Measurements from ENCODE around the gene BICDL1. TPM values are rescaled to one million over a fixed set of nuclear protein-coding genes. Genes with fewer than 3 reads are reported as not detected.

Gene BICDL1
- total RNA-seq, 1 donor: 0.27 TPM

GRCh38 chr12:120076651-120077050 is 87.6 kb downstream of the BICDL1 start:
- DNase-seq (ENCODE audit: low read depth in 2 of 3, low spot score in 2 of 3): no peak

- DNase-seq (ENCODE audit: low read depth in 2 of 3, low spot score in 2 of 3): no peak
Observed at GRCh38 chr12:120077260-120077659, 88.2 kb downstream of the BICDL1 start.

- DNase-seq (ENCODE audit: low read depth in 2 of 3, low spot score in 2 of 3): peak in 2 of 3 donors; percentile 22 to 48
Observed at GRCh38 chr12:120078868-120079267, 89.8 kb downstream of the BICDL1 start.

- no peak for DNase-seq (ENCODE audit: low read depth in 2 of 3, low spot score in 2 of 3)
Observed at GRCh38 chr12:120079411-120080400, 90.7 kb downstream of the BICDL1 start.

- DNase-seq (ENCODE audit: low read depth in 2 of 3, low spot score in 2 of 3): no peak
Observed at GRCh38 chr12:120081641-120082040, 92.6 kb downstream of the BICDL1 start.

- DNase-seq (ENCODE audit: low read depth in 2 of 3, low spot score in 2 of 3): no peak
Observed at GRCh38 chr12:120085920-120086645, 97.0 kb downstream of the BICDL1 start.

GRCh38 chr12:120086801-120087621 is 98.0 kb downstream of the BICDL1 start:
- peak; percentile 98 to 99 (median 99) for DNase-seq (ENCODE audit: low read depth in 2 of 3, low spot score in 2 of 3)

- DNase-seq (ENCODE audit: low read depth in 2 of 3, low spot score in 2 of 3): peak in 1 of 3 donors; percentile 7
Observed at GRCh38 chr12:120089105-120089504, 100.1 kb downstream of the BICDL1 start.

- DNase-seq (ENCODE audit: low read depth in 2 of 3, low spot score in 2 of 3): no peak
Observed at GRCh38 chr12:120089796-120090195, 100.8 kb downstream of the BICDL1 start.

- DNase-seq (ENCODE audit: low read depth in 2 of 3, low spot score in 2 of 3): no peak
Observed at GRCh38 chr12:120090206-120090605, 101.2 kb downstream of the BICDL1 start.

GRCh38 chr12:120090626-120091295 is 101.7 kb downstream of the BICDL1 start:
- DNase-seq (ENCODE audit: low read depth in 2 of 3, low spot score in 2 of 3): no peak

GRCh38 chr12:120091371-120092090 is 102.5 kb downstream of the BICDL1 start:
- no peak for DNase-seq (ENCODE audit: low read depth in 2 of 3, low spot score in 2 of 3)

- DNase-seq (ENCODE audit: low read depth in 2 of 3, low spot score in 2 of 3): no peak
Observed at GRCh38 chr12:120092551-120093335, 103.7 kb downstream of the BICDL1 start.

GRCh38 chr12:120093336-120093591 is 104.2 kb downstream of the BICDL1 start:
- DNase-seq (ENCODE audit: low read depth in 2 of 3, low spot score in 2 of 3): no peak

- no peak for DNase-seq (ENCODE audit: low read depth in 2 of 3, low spot score in 2 of 3)
Observed at GRCh38 chr12:120093592-120094355, 104.7 kb downstream of the BICDL1 start.

- DNase-seq (ENCODE audit: low read depth in 2 of 3, low spot score in 2 of 3): no peak
Observed at GRCh38 chr12:120094485-120094884, 105.4 kb downstream of the BICDL1 start.

GRCh38 chr12:120095331-120095730 is 106.3 kb downstream of the BICDL1 start:
- DNase-seq (ENCODE audit: low read depth in 2 of 3, low spot score in 2 of 3): no peak

- no peak for DNase-seq (ENCODE audit: low read depth in 2 of 3, low spot score in 2 of 3)
Observed at GRCh38 chr12:120095736-120096135, 106.7 kb downstream of the BICDL1 start.
